Sciatic nerve (tissue), 2 donors: ENCODE results near the gene AJM1. TPM values are rescaled to one million over a fixed set of nuclear protein-coding genes. Genes with fewer than 3 reads are reported as not detected.

ENCODE experiments used
- ATAC-seq: fragments of 200-7000 bp; cut with Tn5 transposase; one replicate; pipeline ENCODE4 v1.9.1; 2020; ENCODE audit warnings: mild to moderate bottlenecking, moderate library complexity
- DNase-seq: peaks from one replicate; pipeline ENCODE4 v3.0.0-alpha.2; 2020; ENCODE audit warnings: low spot score
- intact Hi-C: fragments of 100-400 bp; cut with DNase I; formaldehyde crosslinking; loops from one replicate; pipeline ENCODE4 v1.14.2; 2022
- total RNA-seq: library from RNA; stranded (reverse); fragmentation: NEBNext Ultra II Directional; extraction: Animal tissue kit (Norgen Biotek cat#: 25700); gene quantifications from one replicate; pipeline ENCODE4 v1.2.1, GENCODE V29; 2021
- donor health status: DM: no; HTN: no; CAD: no.
- donor health status: DM: no; HTN: no; CAD: no.

AJM1 gene
- total RNA-seq, 1 donor from 2014 or later, result 3.1 TPM

- DNase-seq (no peak), ATAC-seq (no peak)
- intact Hi-C loops, result no loop called here
Observed at GRCh38 chr9:136850866-136851775, 8.8 kb downstream of the AJM1 start.

GRCh38 chr9:136851941-136852663 lies 9.8 kb downstream of the AJM1 start, which contains the start of gene MAMDC4:
MAMDC4 (plus strand) TSS chr9:136852346; CDS start chr9:136852417, 71 bp downstream.
- no peak for ATAC-seq
- intact Hi-C loops, result no loop called here
- DNase-seq, result no peak

GRCh38 chr9:136852664-136853595 lies 10.7 kb downstream of the AJM1 start:
- intact Hi-C loops, result no loop called here

GRCh38 chr9:136853596-136854112 lies 11.4 kb downstream of the AJM1 start:
- DNase-seq (peak; percentile 55), ATAC-seq (no peak)
- intact Hi-C loops, result no loop called here

More at GRCh38 chr9:136852664-136853595, 10.7 kb downstream of the AJM1 start:
- DNase-seq, result peak; percentile 59
- no peak for ATAC-seq

GRCh38 chr9:136854113-136854841 lies 12.0 kb downstream of the AJM1 start:
- intact Hi-C loops, result no loop called here
- ATAC-seq (no peak), DNase-seq (peak; percentile 65)

- DNase-seq (peak; percentile 57), ATAC-seq (no peak)
- intact Hi-C loops, result no loop called here
Observed at GRCh38 chr9:136854842-136855460, 12.7 kb downstream of the AJM1 start.

GRCh38 chr9:136855461-136856078 lies 13.3 kb downstream of the AJM1 start:
- intact Hi-C loops, result no loop called here
- DNase-seq (peak; percentile 57), ATAC-seq (no peak)

GRCh38 chr9:136856079-136856476 lies 13.8 kb downstream of the AJM1 start:
- no peak for ATAC-seq
- intact Hi-C loops, result no loop called here
- DNase-seq, result peak; percentile 59

- ATAC-seq (no peak), DNase-seq (peak; percentile 44)
- intact Hi-C loops, result no loop called here
Observed at GRCh38 chr9:136856541-136857141, 14.4 kb downstream of the AJM1 start.

- ATAC-seq (no peak), DNase-seq (peak; percentile 55)
- intact Hi-C loops, result no loop called here
Observed at GRCh38 chr9:136857166-136857565, 14.9 kb downstream of the AJM1 start.

GRCh38 chr9:136857581-136858412 lies 15.5 kb downstream of the AJM1 start:
- ATAC-seq (no peak), DNase-seq (peak; percentile 53)
- intact Hi-C loops, result no loop called here

- ATAC-seq (no peak), DNase-seq (no peak)
- intact Hi-C loops, result no loop called here
Observed at GRCh38 chr9:136858452-136858843, 16.2 kb downstream of the AJM1 start.

GRCh38 chr9:136858844-136859757 lies 16.8 kb downstream of the AJM1 start:
- intact Hi-C loops, result no loop called here
- ATAC-seq (peak; percentile 22), DNase-seq (peak; percentile 62)

GRCh38 chr9:136860529-136860928 lies 18.3 kb downstream of the AJM1 start:
- ATAC-seq (no peak), DNase-seq (no peak)
- intact Hi-C loops, result no loop called here
